Adipose tissue (tissue), 3 donors: ENCODE measurements around the gene PIP4K2C. TPM values are rescaled to one million over a fixed set of nuclear protein-coding genes. Genes with fewer than 3 reads are reported as not detected.
"Not testable (repeated sequence)": the region's sequence is repeated elsewhere in the genome, so short reads cannot be mapped to it uniquely, and the experiment has no call there.

Source experiments
- H3K27ac ChIP-seq: one replicate; pipeline ENCODE4 v1.5.1; 2013; ENCODE audit warnings: low read depth, low read length
- WGBS, 3 donors: extraction: QIAGEN DNeasy Blood & Tissue Kit; methylation state at CpG; one replicate each; pipeline ENCODE4 v1.1.7; 2013; 5-methylcytosine and 5-hydroxymethylcytosine counted together
- polyA plus RNA-seq, 3 donors: library from polyadenylated mRNA; stranded (reverse); fragments of 200-250 nt; gene quantifications; one replicate each; pipeline ENCODE4 v1.2.3, GENCODE V29; 2013
- donor health status: healthy with polysubstance abuse.
- donor health status: Bipolar disorder and iron deficiency.
- donor health status: healthy.

Gene PIP4K2C
- polyA plus RNA-seq, 3 donors: 8.8 to 10.2 (median 10.1) TPM

GRCh38 chr12:57553343-57554202 lies 37.4 kb upstream of the PIP4K2C start:
- 63 to 72% (median 67%) methylated on average over 7 of the region's 7 CpGs for WGBS, 3 donors
- H3K27ac ChIP-seq: no peak overlapping the region

- no peak overlapping the region for H3K27ac ChIP-seq
- 90 to 95% (median 91%) methylated on average over 2 of the region's 2 CpGs for WGBS, 3 donors
Observed at GRCh38 chr12:57554453-57554852, 36.5 kb upstream of the PIP4K2C start.

GRCh38 chr12:57554897-57555296 lies 36.1 kb upstream of the PIP4K2C start:
- H3K27ac ChIP-seq: no peak overlapping the region
- 98 to 100% (median 100%) methylated on average over 1 of the region's 1 CpG for WGBS, 3 donors

- 82 to 89% (median 86%) methylated on average over 4 of the region's 4 CpGs for WGBS, 3 donors
Observed at GRCh38 chr12:57558864-57559263, 32.1 kb upstream of the PIP4K2C start.

GRCh38 chr12:57560516-57560915 lies 30.5 kb upstream of the PIP4K2C start:
- no peak overlapping the region for H3K27ac ChIP-seq
- 89 to 93% (median 92%) methylated on average over 2 of the region's 2 CpGs for WGBS, 3 donors

More at GRCh38 chr12:57558864-57559263, 32.1 kb upstream of the PIP4K2C start:
- H3K27ac ChIP-seq: no peak overlapping the region

- WGBS, 3 donors: 84 to 89% (median 85%) methylated on average over 1 of the region's 1 CpG
- not testable (repeated sequence) for H3K27ac ChIP-seq
Observed at GRCh38 chr12:57561117-57561516, 29.9 kb upstream of the PIP4K2C start.

- WGBS, 3 donors: 39 to 63% (median 50%) methylated on average over 4 of the region's 4 CpGs
Observed at GRCh38 chr12:57563358-57563757, 27.6 kb upstream of the PIP4K2C start.

GRCh38 chr12:57564178-57564740 lies 26.7 kb upstream of the PIP4K2C start:
- no peak overlapping the region for H3K27ac ChIP-seq
- 79 to 87% (median 85%) methylated on average over 7 of the region's 7 CpGs for WGBS, 3 donors

More at GRCh38 chr12:57563358-57563757, 27.6 kb upstream of the PIP4K2C start:
- H3K27ac ChIP-seq: no peak overlapping the region

GRCh38 chr12:57568838-57569237 lies 22.2 kb upstream of the PIP4K2C start:
- WGBS, 3 donors: 68 to 74% (median 70%) methylated on average over 6 of the region's 6 CpGs
- H3K27ac ChIP-seq: no peak overlapping the region

GRCh38 chr12:57569858-57570257 lies 21.1 kb upstream of the PIP4K2C start:
- 82 to 89% (median 86%) methylated on average over 18 of the region's 18 CpGs for WGBS, 3 donors
- H3K27ac ChIP-seq: no peak overlapping the region

GRCh38 chr12:57570438-57570837 lies 20.6 kb upstream of the PIP4K2C start:
- WGBS, 3 donors: 85 to 90% (median 87%) methylated on average over 13 of the region's 13 CpGs

GRCh38 chr12:57571926-57572762 lies 18.8 kb upstream of the PIP4K2C start:
- WGBS, 3 donors: 84 to 90% (median 86%) methylated on average over 12 of the region's 12 CpGs

More at GRCh38 chr12:57570438-57570837, 20.6 kb upstream of the PIP4K2C start:
- not testable (repeated sequence) for H3K27ac ChIP-seq

GRCh38 chr12:57574795-57575194 lies 16.2 kb upstream of the PIP4K2C start:
- no peak overlapping the region for H3K27ac ChIP-seq
- WGBS, 3 donors: 81 to 89% (median 88%) methylated on average over 10 of the region's 10 CpGs

More at GRCh38 chr12:57571926-57572762, 18.8 kb upstream of the PIP4K2C start:
- H3K27ac ChIP-seq: no peak overlapping the region

GRCh38 chr12:57575771-57576612 lies 15.0 kb upstream of the PIP4K2C start:
- 73 to 87% (median 86%) methylated on average over 12 of the region's 12 CpGs for WGBS, 3 donors

GRCh38 chr12:57576613-57577160 lies 14.3 kb upstream of the PIP4K2C start:
- WGBS, 3 donors: 76 to 79% (median 78%) methylated on average over 9 of the region's 9 CpGs
- H3K27ac ChIP-seq: no peak overlapping the region

More at GRCh38 chr12:57575771-57576612, 15.0 kb upstream of the PIP4K2C start:
- H3K27ac ChIP-seq: no peak overlapping the region

- WGBS, 3 donors: 80 to 88% (median 87%) methylated on average over 12 of the region's 12 CpGs
Observed at GRCh38 chr12:57577981-57578758, 12.8 kb upstream of the PIP4K2C start.

GRCh38 chr12:57579011-57579410 lies 12.0 kb upstream of the PIP4K2C start:
- WGBS, 3 donors: 73 to 87% (median 84%) methylated on average over 2 of the region's 2 CpGs

More at GRCh38 chr12:57577981-57578758, 12.8 kb upstream of the PIP4K2C start:
- H3K27ac ChIP-seq: no peak overlapping the region

More at GRCh38 chr12:57579011-57579410, 12.0 kb upstream of the PIP4K2C start:
- H3K27ac ChIP-seq: no peak overlapping the region
